Measurements from ENCODE around the gene HHLA2.

The HHLA2 gene

DNA sequence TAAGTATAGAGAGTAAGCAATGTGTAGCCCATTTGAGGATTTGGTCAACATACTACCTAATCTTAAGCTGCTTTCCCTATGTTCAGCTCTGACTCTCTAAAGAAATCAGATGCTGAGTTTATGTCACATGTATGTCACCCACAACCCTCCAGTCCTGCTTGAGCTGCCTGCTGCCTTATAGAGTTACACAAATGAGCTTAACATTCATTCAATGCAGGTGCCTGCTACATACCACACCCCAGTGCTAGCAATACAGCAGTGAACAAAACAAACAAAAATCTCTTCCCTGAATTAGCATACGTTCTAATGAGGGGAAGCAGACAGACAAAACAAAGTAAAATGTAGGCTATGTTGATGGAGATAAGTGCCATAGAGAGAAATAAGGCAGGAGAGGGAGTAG is 93.0 kb downstream of the HHLA2 start:
- H3K4me3 ChIP-seq (ENCODE audit: low read depth in 1 of 2, low read length in 1 of 2): no peak overlapping the region
- peaks cover 0 to 3% of the 10 kb centered on the region in 2 experiments for H3K4me1 ChIP-seq (ENCODE audit: control insufficient read depth in 1 of 2, insufficient read depth in 1 of 2, low read depth in 1 of 2, low read length in 1 of 2)
- H3K27ac ChIP-seq: no peak overlapping the region
- no peaks in the 10 kb centered on the region for H3K9me3 ChIP-seq
- no peaks in the 10 kb centered on the region for H3K36me3 ChIP-seq
- TF ChIP-seq, protein P1, sequence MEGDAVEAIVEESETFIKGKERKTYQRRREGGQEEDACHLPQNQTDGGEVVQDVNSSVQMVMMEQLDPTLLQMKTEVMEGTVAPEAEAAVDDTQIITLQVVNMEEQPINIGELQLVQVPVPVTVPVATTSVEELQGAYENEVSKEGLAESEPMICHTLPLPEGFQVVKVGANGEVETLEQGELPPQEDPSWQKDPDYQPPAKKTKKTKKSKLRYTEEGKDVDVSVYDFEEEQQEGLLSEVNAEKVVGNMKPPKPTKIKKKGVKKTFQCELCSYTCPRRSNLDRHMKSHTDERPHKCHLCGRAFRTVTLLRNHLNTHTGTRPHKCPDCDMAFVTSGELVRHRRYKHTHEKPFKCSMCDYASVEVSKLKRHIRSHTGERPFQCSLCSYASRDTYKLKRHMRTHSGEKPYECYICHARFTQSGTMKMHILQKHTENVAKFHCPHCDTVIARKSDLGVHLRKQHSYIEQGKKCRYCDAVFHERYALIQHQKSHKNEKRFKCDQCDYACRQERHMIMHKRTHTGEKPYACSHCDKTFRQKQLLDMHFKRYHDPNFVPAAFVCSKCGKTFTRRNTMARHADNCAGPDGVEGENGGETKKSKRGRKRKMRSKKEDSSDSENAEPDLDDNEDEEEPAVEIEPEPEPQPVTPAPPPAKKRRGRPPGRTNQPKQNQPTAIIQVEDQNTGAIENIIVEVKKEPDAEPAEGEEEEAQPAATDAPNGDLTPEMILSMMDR (IDR thresholded peaks at IDR 0.05): no peak
- H3K27me3 ChIP-seq: no peaks in the 10 kb centered on the region

DNA sequence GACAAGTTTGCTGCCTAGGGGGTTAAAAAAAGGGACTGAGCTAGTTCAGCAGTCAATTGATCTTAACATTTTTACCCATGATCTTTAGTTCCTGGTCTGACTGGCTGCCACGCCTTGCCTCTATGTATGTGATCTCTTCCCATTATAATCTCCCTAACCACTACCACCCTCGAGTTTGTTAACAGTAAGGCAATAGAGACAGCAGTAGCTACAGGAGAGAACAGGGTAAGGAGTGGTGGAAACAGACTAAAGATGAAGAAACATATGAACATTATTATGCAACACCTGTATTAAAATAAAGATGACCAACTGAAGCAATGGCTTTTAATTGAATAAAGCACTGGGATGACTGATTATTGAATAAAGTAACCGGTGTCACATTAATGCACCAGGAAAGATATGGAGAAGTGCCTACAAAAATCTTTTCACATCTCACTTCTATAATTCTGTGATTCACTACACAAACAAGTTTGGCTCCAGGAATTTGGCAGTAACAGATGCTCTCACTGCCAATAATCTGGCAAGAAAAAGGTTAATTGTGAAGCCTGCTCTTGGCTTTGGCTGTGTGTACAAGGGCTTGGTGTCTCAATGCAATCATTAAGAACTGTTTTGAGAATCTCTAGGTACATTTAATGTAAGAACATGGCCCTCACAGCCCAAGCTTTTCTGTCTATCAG is 95.7 kb downstream of the HHLA2 start:
- H3K4me3 ChIP-seq (ENCODE audit: low read depth in 1 of 2, low read length in 1 of 2): no peak overlapping the region
- peaks cover 0 to 9% of the 10 kb centered on the region in 2 experiments for H3K4me1 ChIP-seq (ENCODE audit: control insufficient read depth in 1 of 2, insufficient read depth in 1 of 2, low read depth in 1 of 2, low read length in 1 of 2)
- no peak overlapping the region for H3K27ac ChIP-seq
- TF ChIP-seq, protein P1 (IDR thresholded peaks at IDR 0.05): no peak
- no peaks in the 10 kb centered on the region for H3K27me3 ChIP-seq
- H3K9me3 ChIP-seq: no peaks in the 10 kb centered on the region
- no peaks in the 10 kb centered on the region for H3K36me3 ChIP-seq

DNA sequence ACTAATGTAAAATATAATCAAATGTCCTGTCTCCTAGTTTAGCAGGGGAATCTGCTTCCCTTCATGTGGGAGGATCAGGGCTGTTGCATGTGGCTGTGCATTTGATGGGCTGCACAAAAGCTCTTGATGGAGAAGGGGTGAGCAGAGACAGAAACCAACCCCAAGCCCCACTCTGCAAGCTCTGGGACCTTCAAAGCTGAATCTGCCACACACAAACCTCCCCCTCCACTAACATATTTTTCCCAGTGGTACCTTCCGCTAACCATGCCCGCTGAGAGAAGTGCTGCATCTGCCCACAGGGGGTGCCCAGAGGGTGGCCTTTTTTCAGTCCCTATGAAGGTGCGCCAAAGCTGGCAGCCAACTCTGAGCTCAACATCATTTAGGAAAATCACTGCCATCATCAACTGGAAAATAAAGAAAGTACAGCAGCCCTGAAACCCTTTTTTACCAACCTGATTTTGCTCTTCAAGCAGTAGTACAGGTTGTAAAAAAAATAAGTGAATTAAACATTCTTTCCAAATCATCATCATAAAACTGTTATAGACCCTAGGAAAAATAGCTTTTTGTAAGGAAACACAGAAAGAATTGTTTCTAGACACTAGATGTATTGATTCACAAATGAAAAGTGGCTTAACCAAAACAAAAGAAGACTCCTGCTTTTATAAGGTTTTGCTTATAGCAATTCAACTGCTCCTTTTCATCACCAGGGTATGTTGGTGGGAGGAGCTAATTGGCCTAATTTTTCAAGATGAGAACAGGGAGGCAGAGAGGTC is 97.0 kb downstream of the HHLA2 start:
- TF ChIP-seq, protein P1 (IDR thresholded peaks at IDR 0.05): no peak
- Histone ChIP-seq H3K36me3 (no peaks in the 10 kb centered on the region), H3K9me3 (no peaks in the 10 kb centered on the region), H3K4me3 (ENCODE audit: low read depth in 1 of 2, low read length in 1 of 2) (no peak overlapping the region), H3K4me1 (ENCODE audit: control insufficient read depth in 1 of 2, insufficient read depth in 1 of 2, low read depth in 1 of 2, low read length in 1 of 2) (peaks cover 0 to 9% of the 10 kb centered on the region in 2 experiments), H3K27ac (no peak overlapping the region), H3K27me3 (no peaks in the 10 kb centered on the region)

DNA sequence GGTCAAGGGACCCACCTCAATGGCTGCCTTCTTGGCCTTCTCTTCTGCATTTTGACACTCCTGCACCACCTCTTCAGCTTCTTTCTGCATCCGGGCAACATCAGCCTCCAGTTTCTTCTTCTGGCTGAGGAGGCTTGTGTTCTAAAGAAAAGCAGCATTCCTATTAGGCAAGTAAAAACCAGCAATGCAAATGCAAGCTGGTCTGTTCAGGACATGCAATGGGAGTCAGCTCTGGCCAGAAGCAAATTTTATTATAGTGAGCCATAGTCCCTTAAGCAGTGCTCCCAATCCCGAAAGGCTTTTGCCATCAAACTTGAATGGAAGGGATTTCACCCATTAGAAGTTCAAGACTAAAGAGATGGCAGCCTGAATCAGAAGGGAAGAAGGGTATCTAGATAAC is 97.7 kb downstream of the HHLA2 start:
- TF ChIP-seq, protein P1 (IDR thresholded peaks at IDR 0.05): no peak
- H3K4me1 ChIP-seq (ENCODE audit: control insufficient read depth in 1 of 2, insufficient read depth in 1 of 2, low read depth in 1 of 2, low read length in 1 of 2): peaks cover 0 to 9% of the 10 kb centered on the region in 2 experiments
- H3K4me3 ChIP-seq (ENCODE audit: low read depth in 1 of 2, low read length in 1 of 2): no peak overlapping the region
- no peaks in the 10 kb centered on the region for H3K9me3 ChIP-seq
- no peaks in the 10 kb centered on the region for H3K27me3 ChIP-seq
- H3K36me3 ChIP-seq: no peaks in the 10 kb centered on the region
- H3K27ac ChIP-seq: no peak overlapping the region

DNA sequence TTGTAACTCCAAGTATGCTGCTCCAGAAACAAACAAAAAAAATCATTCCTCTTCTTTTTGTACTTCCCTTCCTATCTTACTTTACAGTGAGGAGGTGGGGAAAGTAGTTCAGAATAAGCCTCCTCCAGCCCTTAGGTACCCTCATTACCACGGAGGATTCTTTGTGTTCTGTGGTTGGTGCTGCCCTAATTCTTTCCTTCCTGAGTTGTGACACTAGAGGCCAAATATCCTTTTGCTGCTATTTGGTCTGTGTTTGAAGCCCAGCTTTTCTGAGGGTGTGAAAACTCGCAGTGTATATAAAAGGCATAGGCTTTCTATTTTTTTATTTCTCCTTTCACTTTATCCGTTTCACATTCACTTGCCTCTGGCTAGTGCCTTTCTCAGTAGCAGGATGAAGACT is 98.2 kb downstream of the HHLA2 start:
- no peaks in the 10 kb centered on the region for H3K9me3 ChIP-seq
- no peaks in the 10 kb centered on the region for H3K36me3 ChIP-seq
- H3K27me3 ChIP-seq: no peaks in the 10 kb centered on the region
- H3K27ac ChIP-seq: no peak overlapping the region
- peaks cover 0 to 9% of the 10 kb centered on the region in 2 experiments for H3K4me1 ChIP-seq (ENCODE audit: control insufficient read depth in 1 of 2, insufficient read depth in 1 of 2, low read depth in 1 of 2, low read length in 1 of 2)
- H3K4me3 ChIP-seq (ENCODE audit: low read depth in 1 of 2, low read length in 1 of 2): no peak overlapping the region
- TF ChIP-seq, protein P1 (IDR thresholded peaks at IDR 0.05): no peak
